UCSD-AML1 (cell line): Measurements from ENCODE around the gene CYB5A.
"Not testable (repeated sequence)": the region's sequence is repeated elsewhere in the genome, so short reads cannot be mapped to it uniquely, and the experiment has no call there.

Source experiments
- DNase-seq: peaks from one replicate; lab custom pipeline; 2025; ENCODE audit not compliant: unreplicated experiment; lab: John Stamatoyannopoulos, UW

The CYB5A gene, protein sequence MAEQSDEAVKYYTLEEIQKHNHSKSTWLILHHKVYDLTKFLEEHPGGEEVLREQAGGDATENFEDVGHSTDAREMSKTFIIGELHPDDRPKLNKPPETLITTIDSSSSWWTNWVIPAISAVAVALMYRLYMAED

GRCh38 chr18:74291771-74292540, at the start of gene CYB5A:
CYB5A (minus strand) TSS chr18:74291963; CDS start chr18:74291875, 88 bp downstream.
- no peak for DNase-seq

DNA sequence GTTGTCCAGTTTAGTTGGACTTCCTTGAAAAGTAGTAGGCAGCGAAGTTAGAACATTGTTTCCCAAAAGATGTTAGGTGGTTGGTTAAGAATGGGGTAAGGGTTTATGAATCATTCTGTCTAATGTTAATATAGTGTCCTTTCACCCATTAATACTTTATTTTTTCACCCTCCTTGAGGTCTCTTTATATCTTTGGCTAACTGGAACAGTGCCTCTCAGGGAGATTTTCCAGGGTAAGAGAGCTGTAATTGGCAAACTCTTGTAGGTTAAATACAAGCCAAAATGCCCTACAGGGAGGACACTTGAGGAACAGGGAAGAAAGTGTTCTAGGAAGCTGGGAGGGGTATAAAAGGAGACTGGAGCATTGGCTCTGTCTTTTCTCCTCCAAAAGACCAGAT, 46.1 kb upstream of the CYB5A start:
- no peak for DNase-seq

GRCh38 chr18:74337155-74337911, 45.6 kb upstream of the CYB5A start:
- no peak for DNase-seq

GRCh38 chr18:74336656-74337055, 44.9 kb upstream of the CYB5A start:
- no peak for DNase-seq

GRCh38 chr18:74334242-74334893, 42.6 kb upstream of the CYB5A start:
- no peak for DNase-seq

- DNase-seq = no peak
Measured at GRCh38 chr18:74333091-74333490, 41.3 kb upstream of the CYB5A start.

DNA sequence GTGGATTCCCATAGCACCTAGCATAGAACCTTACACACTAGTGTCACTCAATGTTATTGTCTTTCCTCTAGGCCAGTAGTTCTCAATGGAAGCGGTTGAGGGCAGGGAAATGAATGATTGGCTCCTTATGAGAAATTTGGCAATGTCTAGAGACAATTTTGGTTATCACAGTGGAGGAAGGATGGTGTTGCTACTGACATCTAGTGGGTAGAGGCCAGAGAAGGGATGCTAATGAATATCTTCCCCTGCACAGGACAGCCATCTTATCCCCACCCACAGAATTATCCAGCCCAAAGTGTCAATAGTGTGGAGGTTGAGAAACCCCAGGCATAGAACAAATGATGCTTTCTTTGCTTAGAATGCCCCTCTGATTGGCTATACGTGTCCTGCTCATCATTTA, 39.6 kb upstream of the CYB5A start:
- no peak for DNase-seq

- no peak for DNase-seq
Measured at GRCh38 chr18:74329688-74330205, 38.0 kb upstream of the CYB5A start.

- no peak for DNase-seq
Measured at GRCh38 chr18:74328206-74328605, 36.4 kb upstream of the CYB5A start.

DNA sequence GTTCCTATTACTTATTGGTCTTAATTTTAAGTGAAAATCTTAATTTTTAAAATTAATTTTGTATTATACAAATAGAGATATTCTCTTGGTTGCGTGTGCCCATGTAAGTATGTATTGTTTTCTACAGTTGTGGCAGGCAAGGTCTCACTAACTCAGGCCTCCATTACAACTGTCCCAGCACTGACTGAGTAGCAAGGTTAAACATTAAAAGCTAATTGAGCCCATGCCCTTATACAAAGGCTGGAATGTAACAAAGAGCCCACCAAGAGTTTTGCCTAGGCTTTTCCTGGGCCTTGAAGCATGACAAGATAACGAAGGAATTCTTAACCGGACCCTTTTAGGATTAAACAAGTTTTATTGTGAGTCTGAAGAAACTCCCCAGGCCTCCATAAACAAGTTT, 35.0 kb upstream of the CYB5A start:
- not testable (repeated sequence) for DNase-seq

GRCh38 chr18:74326231-74326630, 34.5 kb upstream of the CYB5A start:
- no peak for DNase-seq

DNA sequence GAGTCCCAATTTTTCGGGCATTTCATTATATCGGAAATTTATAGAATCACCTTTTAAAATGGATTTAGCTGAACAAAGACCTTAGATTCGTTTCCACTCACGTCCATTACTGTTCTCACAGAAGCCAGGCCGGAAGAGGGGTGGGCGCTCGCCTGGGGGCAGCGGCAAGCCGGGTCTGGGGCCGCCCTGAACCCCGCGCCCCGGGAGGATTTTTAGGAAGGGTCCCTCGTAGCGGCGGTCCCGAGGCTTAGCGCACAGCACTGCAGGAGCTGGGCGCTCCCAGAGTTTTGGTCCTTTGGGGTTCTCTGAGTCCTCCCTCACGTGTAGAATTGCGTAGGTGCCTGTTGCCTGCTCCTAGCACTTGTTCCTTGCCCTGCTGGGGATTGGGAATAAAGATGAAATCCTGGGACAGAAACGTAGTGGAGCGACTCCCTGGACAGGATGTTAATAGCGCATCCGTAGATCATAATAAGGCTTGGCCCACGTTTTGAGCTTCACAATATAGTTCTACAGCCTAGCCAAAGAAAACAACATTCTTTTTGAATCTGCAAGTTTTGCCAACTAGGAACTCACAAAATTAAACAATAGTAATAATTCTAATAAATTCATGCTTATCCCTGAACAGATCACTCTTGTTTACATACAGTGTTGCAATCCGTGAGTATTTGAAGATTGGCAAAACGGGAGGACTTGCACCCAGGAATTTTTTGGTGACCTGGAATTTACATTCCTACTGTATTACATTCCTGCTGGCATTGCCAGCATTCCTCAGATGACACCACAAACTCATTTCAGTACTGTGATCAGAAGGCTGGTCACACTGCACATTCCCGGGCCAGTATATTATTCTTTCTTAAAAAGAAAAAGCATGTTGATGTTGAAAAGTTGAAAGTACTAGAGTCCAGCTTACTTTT, 24.8 kb upstream of the CYB5A start:
- DNase-seq = no peak

GRCh38 chr18:74315464-74316256, 23.9 kb upstream of the CYB5A start, which contains the start of gene C18orf63:
C18orf63 (plus strand) TSS chr18:74315839; CDS start chr18:74317866, 2,027 bp downstream.
- DNase-seq = no peak

DNA sequence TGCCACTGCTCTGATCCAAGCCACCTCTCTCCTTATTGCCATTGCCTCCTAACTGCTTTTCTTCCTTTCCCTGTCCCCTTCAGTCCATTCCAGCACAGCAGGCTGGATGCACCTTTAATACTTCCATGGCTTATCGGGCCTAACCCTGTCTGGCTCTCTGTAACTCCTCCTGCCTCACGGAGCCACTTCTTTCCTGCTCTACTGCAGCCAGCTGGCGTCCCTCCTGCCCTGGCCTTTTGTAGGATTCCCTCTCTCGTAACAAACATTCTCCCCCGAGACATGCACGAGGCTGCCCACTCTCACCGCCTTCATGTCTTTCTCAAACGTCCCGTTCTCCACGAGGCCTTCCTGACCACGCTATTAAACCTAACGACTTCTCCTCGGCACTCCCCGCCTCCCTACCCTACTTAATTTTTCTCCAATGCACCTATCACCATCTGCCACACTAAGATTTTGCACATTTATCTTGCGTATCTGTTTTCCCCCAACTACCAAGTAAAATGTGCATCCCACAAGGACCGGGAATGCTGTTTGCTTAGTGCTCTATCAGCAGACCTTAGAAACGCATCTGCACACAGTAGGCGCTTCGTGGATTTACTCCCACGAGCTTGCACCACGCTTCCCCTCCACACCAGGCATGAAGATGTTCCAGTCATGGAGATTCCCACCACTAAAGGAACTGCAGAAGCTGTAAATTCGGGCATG, 23.1 kb upstream of the CYB5A start:
- DNase-seq = no peak

DNA sequence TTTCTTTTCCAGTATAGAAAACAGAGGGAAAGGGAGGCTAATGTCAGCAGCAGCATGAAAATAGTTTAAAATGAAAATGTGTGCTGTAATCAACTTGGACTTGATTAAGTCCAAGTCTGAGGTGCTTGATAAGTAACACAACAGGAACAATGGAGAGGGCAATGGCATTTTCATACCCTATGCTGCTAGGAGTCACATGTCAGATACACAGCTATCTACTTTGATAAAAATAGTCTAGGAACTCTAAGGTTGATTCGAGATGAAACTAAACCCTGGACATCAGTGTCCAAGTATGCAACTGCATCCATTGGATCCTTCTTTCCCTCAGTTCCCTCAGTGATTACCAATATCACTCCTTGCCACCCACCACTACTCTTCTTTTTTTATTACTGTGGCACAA, 19.2 kb upstream of the CYB5A start:
- no peak for DNase-seq

DNA sequence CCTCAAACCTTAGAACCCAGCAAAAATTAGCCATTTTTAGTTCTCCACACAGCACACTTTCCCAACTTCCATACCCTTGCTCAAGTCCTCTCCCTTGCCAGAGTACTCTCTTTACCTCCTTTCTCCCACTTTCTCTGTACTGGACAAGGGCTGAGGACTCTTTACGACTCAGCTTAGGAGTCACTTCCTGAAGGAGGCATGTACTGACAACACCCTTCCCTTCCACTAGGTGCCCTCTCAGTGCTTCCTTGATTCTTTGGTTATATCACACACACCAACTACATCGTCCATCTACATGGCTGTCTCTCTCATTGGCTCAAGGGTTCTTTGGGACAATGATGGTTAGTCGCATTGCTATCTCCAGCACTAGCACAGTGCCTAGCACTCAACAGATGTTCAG, 18.6 kb upstream of the CYB5A start:
- DNase-seq = no peak

- no peak for DNase-seq
Measured at GRCh38 chr18:74303936-74304335, 12.2 kb upstream of the CYB5A start.

GRCh38 chr18:74303306-74303705, 11.5 kb upstream of the CYB5A start:
- no peak for DNase-seq

DNA sequence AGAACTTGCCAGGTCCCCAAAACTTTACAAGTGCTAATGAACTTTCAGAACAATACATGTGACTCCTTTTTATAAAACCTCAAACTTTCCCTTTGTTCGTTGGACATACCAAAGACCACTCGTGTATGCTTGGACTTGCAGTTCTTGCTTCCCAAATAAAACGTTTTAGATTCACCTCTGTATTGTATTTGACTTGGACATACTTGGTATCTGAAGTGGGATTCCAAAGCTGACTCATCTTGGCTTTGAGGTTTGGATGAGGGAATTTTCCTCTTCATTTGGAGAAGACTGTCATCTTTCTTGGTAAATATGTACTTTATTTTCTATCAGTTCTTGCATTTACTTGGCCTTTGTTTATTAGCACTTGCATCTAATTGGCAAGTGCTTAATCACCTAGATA, 8.0 kb upstream of the CYB5A start:
- no peak for DNase-seq
